Measurements from ENCODE around the gene NDUFV2. TPM values are rescaled to one million over a fixed set of nuclear protein-coding genes. Genes with fewer than 3 reads are reported as not detected.
"Not testable (repeated sequence)": the region's sequence is repeated elsewhere in the genome, so short reads cannot be mapped to it uniquely, and the experiment has no call there.

Gene NDUFV2
- total RNA-seq, 4 donors from 2014 or later, result 83.3 to 132 (median 106) TPM

DNA sequence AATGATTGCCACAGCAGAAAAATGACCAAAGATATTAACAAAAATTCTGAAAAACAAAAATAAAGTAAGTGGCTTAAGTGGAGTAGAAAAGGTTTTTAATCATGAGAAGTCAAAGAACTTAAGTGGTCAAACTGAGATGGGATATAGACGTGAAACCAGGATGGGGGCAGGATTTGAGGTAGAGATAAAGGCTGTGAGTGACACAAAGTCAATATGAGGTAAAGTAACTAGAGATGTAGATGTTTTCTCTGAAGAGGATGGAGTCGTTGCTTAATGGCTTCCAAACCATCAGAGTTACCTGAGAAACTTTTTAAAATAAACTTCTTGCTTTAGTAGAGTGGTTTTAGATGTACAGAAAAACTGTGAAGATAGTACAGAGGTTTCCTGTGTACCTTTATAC lies 55.3 kb downstream of the NDUFV2 start:
- Histone ChIP-seq H3K4me3 (no peak overlapping the region), H3K9me3 (no peaks in the 10 kb centered on the region), H3K4me1 (peaks cover 0 to 4% (median 0%) of the 10 kb centered on the region in 4 donors), H3K27ac (no peak overlapping the region), H3K36me3 (peaks cover 0 to 3% (median 0%) of the 10 kb centered on the region in 3 donors), H3K27me3 (no peaks in the 10 kb centered on the region)
- TF ChIP-seq POLR2A (IDR thresholded peaks at IDR 0.05), result no peak
- TF ChIP-seq, protein P1, sequence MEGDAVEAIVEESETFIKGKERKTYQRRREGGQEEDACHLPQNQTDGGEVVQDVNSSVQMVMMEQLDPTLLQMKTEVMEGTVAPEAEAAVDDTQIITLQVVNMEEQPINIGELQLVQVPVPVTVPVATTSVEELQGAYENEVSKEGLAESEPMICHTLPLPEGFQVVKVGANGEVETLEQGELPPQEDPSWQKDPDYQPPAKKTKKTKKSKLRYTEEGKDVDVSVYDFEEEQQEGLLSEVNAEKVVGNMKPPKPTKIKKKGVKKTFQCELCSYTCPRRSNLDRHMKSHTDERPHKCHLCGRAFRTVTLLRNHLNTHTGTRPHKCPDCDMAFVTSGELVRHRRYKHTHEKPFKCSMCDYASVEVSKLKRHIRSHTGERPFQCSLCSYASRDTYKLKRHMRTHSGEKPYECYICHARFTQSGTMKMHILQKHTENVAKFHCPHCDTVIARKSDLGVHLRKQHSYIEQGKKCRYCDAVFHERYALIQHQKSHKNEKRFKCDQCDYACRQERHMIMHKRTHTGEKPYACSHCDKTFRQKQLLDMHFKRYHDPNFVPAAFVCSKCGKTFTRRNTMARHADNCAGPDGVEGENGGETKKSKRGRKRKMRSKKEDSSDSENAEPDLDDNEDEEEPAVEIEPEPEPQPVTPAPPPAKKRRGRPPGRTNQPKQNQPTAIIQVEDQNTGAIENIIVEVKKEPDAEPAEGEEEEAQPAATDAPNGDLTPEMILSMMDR (IDR thresholded peaks at IDR 0.05), result no peak
- no peak for DNase-seq

DNA sequence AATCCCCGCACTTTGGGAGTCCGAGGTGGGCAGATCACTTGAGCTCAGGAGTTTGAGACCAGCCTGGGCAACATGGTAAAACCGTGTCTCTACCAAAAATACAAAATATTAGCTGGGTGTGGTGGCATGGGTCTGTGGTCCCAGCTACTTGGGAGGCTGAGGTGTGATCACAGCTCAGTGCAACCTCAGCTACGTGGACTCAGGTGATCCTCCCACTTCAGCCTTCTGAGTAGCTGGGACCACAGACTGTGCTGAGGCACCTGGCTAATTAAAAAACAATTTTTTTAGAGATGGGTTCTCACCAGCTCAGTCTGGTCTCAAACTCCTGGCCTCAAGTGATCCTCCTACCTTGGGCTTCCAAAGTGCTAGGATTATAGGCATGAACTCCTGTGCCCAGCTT lies 57.5 kb downstream of the NDUFV2 start:
- Histone ChIP-seq H3K4me1 (no peaks in the 10 kb centered on the region), H3K4me3 (no peak overlapping the region), H3K36me3 (peaks cover 0 to 3% (median 0%) of the 10 kb centered on the region in 3 donors), H3K9me3 (peaks cover 0 to 6% (median 0%) of the 10 kb centered on the region in 4 donors), H3K27ac (no peak overlapping the region), H3K27me3 (no peaks in the 10 kb centered on the region)
- no peak for DNase-seq
- no peak for TF ChIP-seq POLR2A (IDR thresholded peaks at IDR 0.05)
- TF ChIP-seq, protein P1 (IDR thresholded peaks at IDR 0.05), result no peak

DNA sequence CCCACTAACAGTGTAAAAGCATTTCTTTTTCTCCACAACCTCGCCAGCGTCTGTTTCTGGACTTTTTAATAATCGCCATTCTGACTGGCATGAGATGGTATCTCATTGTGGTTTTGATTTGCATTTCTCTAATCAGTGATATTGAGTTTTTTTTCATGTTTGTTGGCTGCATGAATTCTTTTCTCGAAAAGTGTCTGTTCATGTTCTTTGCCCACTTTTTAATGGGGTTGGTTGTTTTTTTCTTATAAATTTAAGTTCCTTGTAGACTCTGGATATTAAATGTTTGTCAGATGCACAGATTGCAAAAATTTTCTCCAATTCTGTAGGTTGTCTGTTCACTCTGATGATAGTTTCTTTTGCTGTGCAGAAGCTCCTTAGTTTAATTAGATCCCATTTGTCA lies 60.2 kb downstream of the NDUFV2 start:
- not testable (repeated sequence) for DNase-seq

DNA sequence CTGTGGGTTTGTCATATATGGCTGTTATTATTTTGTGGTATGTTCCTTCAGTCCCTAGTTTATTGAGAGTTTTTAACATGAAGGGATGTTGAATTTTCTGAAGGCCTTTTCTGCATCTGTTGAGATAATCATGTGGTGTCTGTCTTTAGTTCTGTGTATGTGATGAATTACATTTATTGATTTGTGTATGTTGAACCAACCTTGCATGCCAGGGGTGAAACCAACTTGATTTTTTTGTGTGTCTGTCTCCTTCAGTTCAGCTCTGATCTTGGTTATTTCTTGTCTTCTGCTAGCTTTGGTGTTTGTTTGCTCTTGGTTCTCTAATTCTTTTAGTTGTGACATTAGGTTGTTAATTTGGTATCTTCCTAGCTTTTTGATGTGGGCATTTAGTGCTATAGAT lies 61.6 kb downstream of the NDUFV2 start:
- not testable (repeated sequence) for DNase-seq, H3K27ac ChIP-seq, H3K36me3 ChIP-seq, H3K27me3 ChIP-seq, H3K9me3 ChIP-seq, H3K4me1 ChIP-seq, H3K4me3 ChIP-seq

More for the DNA sequence above, 60.2 kb downstream of the NDUFV2 start:
- H3K27ac ChIP-seq, H3K27me3 ChIP-seq, H3K4me3 ChIP-seq, H3K4me1 ChIP-seq, H3K36me3 ChIP-seq, H3K9me3 ChIP-seq: not testable (repeated sequence)

DNA sequence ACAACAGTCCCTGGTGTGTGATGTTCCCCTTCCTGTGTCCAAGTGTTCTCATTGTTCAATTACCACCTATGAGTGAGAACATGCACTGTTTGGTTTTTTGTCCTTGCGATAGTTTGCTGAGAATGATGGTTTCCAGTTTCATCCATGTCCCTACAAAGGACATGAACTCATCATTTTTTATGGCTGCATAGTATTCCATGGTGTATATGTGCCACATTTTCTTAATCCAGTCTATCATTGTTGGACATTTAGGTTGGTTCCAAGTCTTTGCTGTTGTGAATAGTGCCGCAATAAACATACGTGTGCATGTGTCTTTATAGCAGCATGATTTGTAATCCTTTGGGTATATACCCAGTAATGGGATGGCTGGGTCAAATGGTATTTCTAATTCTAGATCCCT lies 63.4 kb downstream of the NDUFV2 start:
- not testable (repeated sequence) for H3K4me1 ChIP-seq, H3K27ac ChIP-seq, H3K9me3 ChIP-seq, DNase-seq, H3K4me3 ChIP-seq, H3K36me3 ChIP-seq, H3K27me3 ChIP-seq

DNA sequence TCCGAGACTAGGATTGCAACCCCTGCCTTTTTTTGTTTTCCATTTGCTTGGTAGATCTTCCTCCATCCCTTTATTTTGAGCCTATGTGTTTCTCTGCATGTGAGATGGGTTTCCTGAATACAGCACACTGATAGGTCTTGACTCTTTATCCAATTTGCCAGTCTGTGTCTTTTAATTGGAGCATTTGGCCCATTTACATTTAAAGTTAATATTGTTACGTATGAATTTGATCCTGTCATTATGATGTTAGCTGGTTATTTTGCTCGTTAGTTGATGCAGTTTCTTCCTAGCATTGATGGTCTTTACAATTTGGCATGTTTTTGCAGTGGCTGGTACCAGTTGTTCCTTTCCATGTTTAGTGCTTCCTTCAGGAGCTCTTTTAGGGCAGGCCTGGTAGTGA lies 67.0 kb downstream of the NDUFV2 start:
- not testable (repeated sequence) for H3K4me3 ChIP-seq, DNase-seq, H3K36me3 ChIP-seq, H3K27me3 ChIP-seq, H3K9me3 ChIP-seq, H3K27ac ChIP-seq
- H3K4me1 ChIP-seq, result peaks cover 0 to 15% (median 8%) of the 10 kb centered on the region in 4 donors

DNA sequence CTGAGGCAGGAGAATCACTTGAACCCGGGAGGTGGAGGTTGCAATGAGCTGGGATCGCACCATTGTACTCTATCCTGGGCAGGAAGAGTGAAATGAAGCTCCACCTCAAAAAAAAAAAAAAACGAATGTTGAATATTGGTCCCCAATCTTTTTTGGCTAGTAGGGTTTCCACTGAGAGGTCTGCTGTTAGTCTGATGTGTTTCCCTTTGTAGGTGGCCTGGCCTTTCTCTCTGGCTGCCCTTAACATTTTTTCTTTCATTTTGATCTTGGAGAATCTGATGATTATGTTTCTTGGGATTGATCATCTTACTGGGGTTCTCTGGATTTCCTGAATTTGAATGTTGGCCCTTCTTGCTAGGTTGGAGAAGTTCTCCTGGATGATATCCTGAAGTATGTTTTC lies 69.4 kb downstream of the NDUFV2 start:
- not testable (repeated sequence) for H3K27me3 ChIP-seq, H3K27ac ChIP-seq, H3K4me3 ChIP-seq, H3K9me3 ChIP-seq, H3K36me3 ChIP-seq, DNase-seq
- peaks cover 0 to 15% (median 8%) of the 10 kb centered on the region in 4 donors for H3K4me1 ChIP-seq

DNA sequence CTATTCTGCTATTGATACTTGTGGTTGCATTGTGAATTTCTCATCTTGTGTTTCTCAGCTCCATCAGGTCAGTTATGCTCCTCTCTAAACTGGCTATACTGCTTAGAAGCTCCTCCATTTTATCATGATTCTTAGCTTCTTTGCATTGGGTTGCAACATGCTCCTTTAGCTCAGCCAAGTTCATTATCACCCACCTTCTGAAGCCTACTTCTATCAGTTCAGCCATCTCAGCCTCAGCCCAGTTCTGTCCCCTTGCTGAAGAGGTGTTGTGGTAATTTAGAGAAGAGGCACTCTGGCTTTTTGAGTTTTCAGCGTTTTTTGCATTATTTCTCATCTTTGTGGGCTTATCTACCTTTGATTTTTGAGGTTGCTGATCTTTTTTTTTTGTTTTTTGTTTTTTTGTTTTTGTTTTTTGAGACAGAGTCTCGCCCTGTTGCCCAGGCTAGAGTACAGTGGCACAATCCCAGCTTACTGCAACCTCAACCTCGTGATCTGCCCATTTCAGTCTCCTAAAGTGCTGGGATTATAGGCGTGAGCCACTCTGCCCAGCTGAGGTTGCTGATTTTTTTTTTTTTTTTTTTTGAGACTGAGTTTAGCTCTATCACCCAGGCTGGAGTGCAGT lies 70.1 kb downstream of the NDUFV2 start:
- no peaks in the 10 kb centered on the region for H3K36me3 ChIP-seq
- no peaks in the 10 kb centered on the region for H3K9me3 ChIP-seq
- H3K4me3 ChIP-seq, result no peak overlapping the region
- no peak for TF ChIP-seq POLR2A (IDR thresholded peaks at IDR 0.05)
- TF ChIP-seq, protein P1 (IDR thresholded peaks at IDR 0.05), result no peak
- no peak overlapping the region for H3K27ac ChIP-seq
- no peaks in the 10 kb centered on the region for H3K27me3 ChIP-seq
- DNase-seq, result no peak
- H3K4me1 ChIP-seq, result peaks cover 0 to 15% (median 8%) of the 10 kb centered on the region in 4 donors

Data from Peyer's patch (tissue), 4 donors.